OCI-LY7 (cell line): ENCODE results near the gene STAG1. TPM values are rescaled to one million over a fixed set of nuclear protein-coding genes. Genes with fewer than 3 reads are reported as not detected.

Source experiments
- BruUV-seq: library from RNA; stranded (reverse); fragments of 400-500 nt; replicated peaks from 2 replicates; lab custom pipeline; 2021; lab: Mats Ljungman, UMichigan
- CTCF ChIA-PET: fragments of 300-600 bp; sonication (Branson Sonifier 250); formaldehyde crosslinking; loops from one replicate; lab custom pipeline; 2022; ENCODE audit warnings: antibody characterized with exemption; ENCODE audit not compliant: unreplicated experiment; lab: Charles Lee
- POLR2A ChIA-PET: fragments of 300-600 bp; sonication (Branson Sonifier 250); formaldehyde crosslinking; loops from one replicate; lab custom pipeline; 2022; ENCODE audit warnings: antibody characterized with exemption; lab: Charles Lee
- DNase-seq: peaks from one replicate; pipeline ENCODE4 v3.0.0-alpha.2; 2015; ENCODE audit warnings: low spot score
- H2AFZ ChIP-seq: fragments of 200-600 bp; sonication (generic), shearing (Covaris generic); 2 replicates; pipeline ENCODE4 v1.6.1; 2014; ENCODE audit warnings: mild to moderate bottlenecking, antibody characterized with exemption, low read length, moderate library complexity
- H3K27ac ChIP-seq: fragments of 200-600 bp; sonication (generic); 2 replicates; pipeline ENCODE4 v1.5.1; 2014; ENCODE audit warnings: mixed run types, low read depth, mild to moderate bottlenecking, moderate library complexity, low read length, inconsistent platforms; ENCODE audit not compliant: poor library complexity, severe bottlenecking
- H3K36me3 ChIP-seq: fragments of 200-600 bp; sonication (generic); 2 replicates; pipeline ENCODE4 v1.6.1; 2014; ENCODE audit warnings: mild to moderate bottlenecking, antibody characterized with exemption, low read length, moderate library complexity, mixed read lengths; ENCODE audit not compliant: insufficient read depth
- H3K4me1 ChIP-seq: fragments of 200-600 bp; sonication (generic); 2 replicates; pipeline ENCODE4 v1.5.1; 2014; ENCODE audit warnings: mild to moderate bottlenecking, low read length; ENCODE audit not compliant: insufficient read depth, poor library complexity, severe bottlenecking
- H3K4me2 ChIP-seq: fragments of 200-600 bp; sonication (generic); 2 replicates; pipeline ENCODE4 v1.6.1; 2014; ENCODE audit warnings: mild to moderate bottlenecking, low read length
- H3K4me3 ChIP-seq: fragments of 200-600 bp; sonication (generic); 2 replicates; pipeline ENCODE4 v1.5.1; 2014; ENCODE audit warnings: mild to moderate bottlenecking, low read depth, low read length; ENCODE audit not compliant: poor library complexity, severe bottlenecking
- H3K79me2 ChIP-seq: fragments of 200-600 bp; sonication (generic); 2 replicates; pipeline ENCODE4 v1.6.1; 2016; ENCODE audit warnings: low read depth, mild to moderate bottlenecking, low read length, moderate library complexity, mixed read lengths; ENCODE audit not compliant: insufficient read depth
- H3K9me2 ChIP-seq: fragments of 200-600 bp; sonication (generic); 2 replicates; pipeline ENCODE4 v1.6.1; 2016; ENCODE audit warnings: mild to moderate bottlenecking, low read length, mixed read lengths; ENCODE audit not compliant: insufficient read depth
- H3K9me3 ChIP-seq: fragments of 200-600 bp; sonication (generic); 2 replicates; pipeline ENCODE4 v1.6.1; 2014; ENCODE audit warnings: mild to moderate bottlenecking, mixed run types, low read length, mixed read lengths
- H4K20me1 ChIP-seq: fragments of 200-600 bp; sonication (generic); 2 replicates; pipeline ENCODE4 v1.6.1; 2014; ENCODE audit warnings: mild to moderate bottlenecking, antibody characterized with exemption, low read length, moderate library complexity, mixed read lengths; ENCODE audit not compliant: insufficient read depth
- CTCF ChIP-seq: fragments of 200-600 bp; sonication (generic); conservative IDR thresholded peaks from 2 replicates; pipeline ENCODE4 v1.5.1; 2014; ENCODE audit warnings: mild to moderate bottlenecking, antibody characterized with exemption, low read length, moderate library complexity, mixed read lengths
- EZH2phosphoT487 ChIP-seq: fragments of 200-600 bp; sonication (generic); IDR thresholded peaks from 2 replicates; pipeline ENCODE4 v1.6.1; 2018; ENCODE audit warnings: low read depth, borderline replicate concordance, mild to moderate bottlenecking, mixed run types, antibody characterized with exemption, low read length, moderate library complexity, mixed read lengths
- intact Hi-C: fragments of 100-400 bp; cut with micrococcal nuclease; formaldehyde crosslinking; loops from one replicate; pipeline ENCODE4 v1.10.0; 2022; ENCODE audit not compliant: unreplicated experiment
- total RNA-seq, 2 experiments: library from RNA; depleted of rRNA in 1 of 2; stranded (reverse); fragments of >200 nt in 1 of 2; shearing (Covaris generic) in 1 of 2; gene quantifications; 2 replicates each; pipeline ENCODE4 v1.2.3, GENCODE V29; 2014 to 2022

Gene STAG1
- total RNA-seq, 2 experiments from 2014 or later, result 30.7 to 46.6 TPM

GRCh38 chr3:136330900-136331299 lies 421.3 kb downstream of the STAG1 start:
- Histone ChIP-seq H3K9me2 (no peaks in the 10 kb centered on the region), H3K4me1 (no peaks in the 10 kb centered on the region), H3K4me3 (no peak overlapping the region), H4K20me1 (no peaks in the 10 kb centered on the region), H3K79me2 (no peaks in the 10 kb centered on the region), H2AFZ (no peak overlapping the region), H3K27ac (no peak overlapping the region), H3K4me2 (no peak overlapping the region), H3K36me3 (peaks cover 64% of the 10 kb centered on the region), H3K9me3 (no peaks in the 10 kb centered on the region)
- CTCF ChIA-PET, result no interaction called here
- TF ChIP-seq EZH2phosphoT487 (no peak), CTCF (no peak)
- intact Hi-C loops, result no loop called here
- no peak for DNase-seq
- POLR2A ChIA-PET, result interaction anchor here (1.5 kb wide), 1 partner anchor 21 kb away, joined by 4 read pairs; no protein-coding TSS in a partner anchor
- no TSS peak for BruUV-seq

DNA sequence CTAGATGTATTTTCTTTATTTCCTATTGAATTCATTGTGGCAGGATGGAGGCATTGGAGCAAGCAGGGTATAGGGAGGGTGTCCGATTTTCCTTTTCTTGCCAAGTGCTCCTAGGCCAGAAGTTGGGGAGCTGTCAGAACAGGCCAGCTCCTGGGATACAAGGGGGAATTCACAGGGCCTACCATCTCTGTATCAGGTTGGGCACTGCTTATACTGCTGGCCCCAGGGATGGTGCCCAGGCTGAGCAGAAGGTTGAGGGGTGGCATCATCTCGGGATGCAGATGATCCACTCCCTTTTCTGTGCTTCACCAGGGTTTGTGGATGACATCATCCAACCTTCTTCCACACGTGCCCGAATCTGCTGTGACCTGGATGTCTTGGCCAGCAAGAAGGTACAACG lies 422.6 kb downstream of the STAG1 start:
- intact Hi-C loops, result no loop called here
- CTCF ChIA-PET, result no interaction called here

DNA sequence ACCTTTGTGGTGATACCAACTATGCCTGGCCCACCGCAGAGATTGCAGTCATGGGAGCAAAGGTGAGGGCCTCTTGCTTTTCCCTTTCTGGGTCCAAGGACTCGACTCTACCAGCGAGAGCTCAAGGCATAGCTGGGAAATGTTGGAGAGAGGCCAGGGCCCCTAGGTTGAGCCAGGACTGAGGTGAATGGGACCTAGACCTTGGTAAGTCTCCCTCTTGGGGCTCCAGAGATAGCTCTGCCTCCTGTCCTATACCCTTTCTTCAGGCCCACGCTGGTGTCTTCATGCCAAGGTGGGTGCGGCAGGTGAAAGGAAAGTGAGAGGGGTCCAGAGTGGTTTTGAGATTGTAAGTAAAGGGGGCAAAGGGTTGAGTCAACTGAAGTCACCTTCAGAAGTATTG lies 424.5 kb downstream of the STAG1 start:
- H4K20me1 ChIP-seq, result no peaks in the 10 kb centered on the region
- H3K36me3 ChIP-seq, result peaks cover 44% of the 10 kb centered on the region
- H2AFZ ChIP-seq, result no peak overlapping the region
- no TSS peak for BruUV-seq
- no peaks in the 10 kb centered on the region for H3K4me1 ChIP-seq
- no peak for TF ChIP-seq CTCF
- no peak for TF ChIP-seq EZH2phosphoT487
- H3K4me2 ChIP-seq, result no peak overlapping the region
- H3K9me3 ChIP-seq, result 0 out of 2 replicates have a peak, but pooled peaks cover 8% of the 10 kb centered on the region
- POLR2A ChIA-PET, result no interaction called here
- intact Hi-C loops, result no loop called here
- H3K4me3 ChIP-seq, result no peak overlapping the region
- no peaks in the 10 kb centered on the region for H3K79me2 ChIP-seq
- no peak overlapping the region for H3K27ac ChIP-seq
- H3K9me2 ChIP-seq, result no peaks in the 10 kb centered on the region
- DNase-seq, result no peak
- CTCF ChIA-PET, result no interaction called here

More for the DNA sequence above, 422.6 kb downstream of the STAG1 start:
- Histone ChIP-seq H3K9me2 (no peaks in the 10 kb centered on the region), H3K4me3 (no peak overlapping the region), H2AFZ (no peak overlapping the region), H4K20me1 (no peaks in the 10 kb centered on the region), H3K27ac (no peak overlapping the region), H3K79me2 (no peaks in the 10 kb centered on the region), H3K9me3 (no peaks in the 10 kb centered on the region), H3K4me2 (no peak overlapping the region), H3K4me1 (no peaks in the 10 kb centered on the region), H3K36me3 (peaks cover 54% of the 10 kb centered on the region)
- no TSS peak for BruUV-seq
- TF ChIP-seq EZH2phosphoT487, result no peak
- no peak for DNase-seq
- POLR2A ChIA-PET, result no interaction called here
